Pancreas (tissue), 10 donors: ENCODE data around the gene LRBA. TPM values are rescaled to one million over a fixed set of nuclear protein-coding genes. Genes with fewer than 3 reads are reported as not detected.

Experiments used
- ATAC-seq, 4 donors: fragments of 200-7000 bp; cut with Tn5 transposase; one replicate each; pipeline versions ENCODE4 v1.8.0 to v1.9.1; 2020; ENCODE audit warnings: mild to moderate bottlenecking in 4 of 4, moderate library complexity in 4 of 4
- DNase-seq, 6 donors: peaks; one replicate each; pipeline ENCODE4 v3.0.0-alpha.2; 2020
- FAIRE-seq: peaks from 2 replicates; lab custom pipeline; 2012; peaks lifted over from hg19 to GRCh38; lab: Jason Lieb, UNC
- H3K27ac ChIP-seq, 4 donors: fragments of 200-600 bp; sonication (generic); 1 replicate in 3 of 4; 2 replicates in 1 of 4; pipeline versions ENCODE4 v1.5.0 to v1.8.0; 2020
- H3K27me3 ChIP-seq, 4 donors: fragments of 200-600 bp; one replicate each; pipeline ENCODE4 v1.8.0; 2021
- H3K36me3 ChIP-seq, 3 donors: fragments of 200-600 bp; sonication (generic) in 1 of 3; one replicate each; pipeline versions ENCODE4 v1.5.0 to v1.8.0; 2020 to 2021
- H3K4me1 ChIP-seq, 3 donors: fragments of 200-600 bp; one replicate each; pipeline ENCODE4 v1.8.0; 2021
- H3K4me3 ChIP-seq, 4 donors: fragments of 200-600 bp; sonication (generic) in 2 of 4; one replicate each; pipeline versions ENCODE4 v1.5.0 to v1.8.0; 2020 to 2021
- H3K9me3 ChIP-seq, 4 donors: fragments of 200-600 bp; one replicate each; pipeline ENCODE4 v1.8.0; 2021
- CTCF ChIP-seq, 4 donors: fragments of 200-600 bp; sonication (generic) in 3 of 4; IDR thresholded peaks; one replicate each; pipeline versions ENCODE4 v1.5.0 to v1.8.0; 2021; ENCODE audit warnings: antibody characterized with exemption in 4 of 4
- WGBS, 2 donors: extraction: QIAGEN DNeasy Blood & Tissue Kit; methylation state at CpG; one replicate each; pipeline ENCODE4 v1.1.7; 2013; 5-methylcytosine and 5-hydroxymethylcytosine counted together
- intact Hi-C, 3 donors: fragments of 100-400 bp; cut with DNase I; formaldehyde crosslinking; loops; one replicate each; pipeline versions ENCODE4 v1.11.1 to v1.14.2; 2022
- polyA plus RNA-seq, 2 donors: library from polyadenylated mRNA; stranded (reverse); fragments of 200-250 nt; gene quantifications; one replicate each; pipeline ENCODE4 v1.2.3, GENCODE V29; 2013
- total RNA-seq, 6 donors: library from RNA; stranded (reverse); fragmentation: NEBNext Ultra II Directional in 4 of 6; extraction: Animal tissue kit (Norgen Biotek cat#: 25700) in 4 of 6; gene quantifications; one replicate each; pipeline versions ENCODE4 v1.2.1 to v1.2.4, GENCODE V29; 2021 to 2023
- donor health status: healthy with polysubstance abuse.
- donor health status: DM: no; HTN: no; CAD: no; lungs with moderate emphysema.
- donor health status: DM: no; HTN: no; CAD: no.
- donor health status: control.
- donor health status: control.
- donor health status: Bipolar disorder and iron deficiency.
- donor health status: DM: yes; HTN: yes; CAD: no.
- donor health status: DM: no; HTN: no; CAD: no.
- donor health status: DM: no; HTN: no; CAD: no.
- donor health status: DM: yes; HTN: yes; CAD: no.

The LRBA gene
- total and polyA plus RNA-seq, 8 donors = 6.6 to 35.3 (median 22.3) TPM

GRCh38 chr4:150332086-150332485, 683.0 kb downstream of the LRBA start:
- no peak for DNase-seq
- no peak overlapping the region for H3K27ac ChIP-seq
- H3K4me3 ChIP-seq = no peak overlapping the region
- H3K4me1 ChIP-seq = peaks cover 0 to 8% (median 0%) of the 10 kb centered on the region in 3 donors
- no peak for TF ChIP-seq CTCF (IDR thresholded peaks at IDR 0.05)
- no peaks in the 10 kb centered on the region for H3K27me3 ChIP-seq
- no peaks in the 10 kb centered on the region for H3K36me3 ChIP-seq
- FAIRE-seq = no peak
- intact Hi-C loops = no loop called here
- H3K9me3 ChIP-seq = no peaks in the 10 kb centered on the region
- no peak for ATAC-seq

- Histone ChIP-seq H3K4me1 (peaks cover 0 to 5% (median 0%) of the 10 kb centered on the region in 3 donors), H3K27ac (no peak overlapping the region), H3K9me3 (no peaks in the 10 kb centered on the region), H3K36me3 (no peaks in the 10 kb centered on the region), H3K4me3 (no peak overlapping the region), H3K27me3 (no peaks in the 10 kb centered on the region)
- ATAC-seq (no peak), DNase-seq (no peak), FAIRE-seq (no peak)
- TF ChIP-seq CTCF (IDR thresholded peaks at IDR 0.05) = no peak
- intact Hi-C loops = no loop called here
These were observed 685.7 kb downstream of the LRBA start for GRCh38 chr4:150329373-150329772.

GRCh38 chr4:150328496-150328895, 686.6 kb downstream of the LRBA start:
- no peak for FAIRE-seq
- peaks cover 0 to 5% (median 0%) of the 10 kb centered on the region in 3 donors for H3K4me1 ChIP-seq
- no peak overlapping the region for H3K4me3 ChIP-seq
- H3K27me3 ChIP-seq = no peaks in the 10 kb centered on the region
- WGBS, 2 donors = 92 to 93% methylated on average over 2 of the region's 2 CpGs
- no peaks in the 10 kb centered on the region for H3K9me3 ChIP-seq
- H3K36me3 ChIP-seq = no peaks in the 10 kb centered on the region
- no peak for TF ChIP-seq CTCF (IDR thresholded peaks at IDR 0.05)
- no peak for ATAC-seq
- DNase-seq = no peak
- intact Hi-C loops = no loop called here
- no peak overlapping the region for H3K27ac ChIP-seq

GRCh38 chr4:150327262-150327780, 687.8 kb downstream of the LRBA start:
- no peak for DNase-seq
- Histone ChIP-seq H3K27ac (no peak overlapping the region), H3K4me1 (no peaks in the 10 kb centered on the region), H3K9me3 (no peaks in the 10 kb centered on the region), H3K27me3 (no peaks in the 10 kb centered on the region), H3K36me3 (no peaks in the 10 kb centered on the region), H3K4me3 (no peak overlapping the region)
- WGBS, 2 donors = 89 to 92% methylated on average over 3 of the region's 3 CpGs
- FAIRE-seq = no peak
- ATAC-seq = no peak
- no peak for TF ChIP-seq CTCF (IDR thresholded peaks at IDR 0.05)
- intact Hi-C loops = no loop called here

- no peaks in the 10 kb centered on the region for H3K27me3 ChIP-seq
- no peak for FAIRE-seq
- H3K27ac ChIP-seq = no peak overlapping the region
- no peak overlapping the region for H3K4me3 ChIP-seq
- H3K36me3 ChIP-seq = no peaks in the 10 kb centered on the region
- intact Hi-C loops = no loop called here
- no peaks in the 10 kb centered on the region for H3K4me1 ChIP-seq
- peak in 2 of 4 donors; percentile 39 to 52 for ATAC-seq
- WGBS, 2 donors = 80 to 84% methylated on average over 2 of the region's 2 CpGs
- DNase-seq = no peak
- H3K9me3 ChIP-seq = no peaks in the 10 kb centered on the region
- TF ChIP-seq CTCF (IDR thresholded peaks at IDR 0.05) = no peak
These were observed 689.2 kb downstream of the LRBA start for GRCh38 chr4:150325872-150326271.
